GM12865 (cell line): ENCODE data around the gene PLXNC1.

Experiments used
- DNase-seq: peaks from one replicate; pipeline ENCODE4 v3.0.0; 2010; ENCODE audit warnings: low read depth
- H3K4me3 ChIP-seq: 2 replicates; pipeline ENCODE4 v1.5.1; 2011; ENCODE audit warnings: mild to moderate bottlenecking, low read depth, low read length, control low read depth
- TF ChIP-seq, protein P1 (sequence below): IDR thresholded peaks from 2 replicates; pipeline ENCODE4 v1.5.1; 2011; ENCODE audit warnings: low read length, control low read depth, low read depth, inconsistent platforms; ENCODE audit not compliant: insufficient read depth; ENCODE audit errors: missing control alignments

Gene PLXNC1

GRCh38 chr12:94250130-94250529 is 101.8 kb downstream of the PLXNC1 start:
- no peak overlapping the region for H3K4me3 ChIP-seq
- TF ChIP-seq, protein P1, sequence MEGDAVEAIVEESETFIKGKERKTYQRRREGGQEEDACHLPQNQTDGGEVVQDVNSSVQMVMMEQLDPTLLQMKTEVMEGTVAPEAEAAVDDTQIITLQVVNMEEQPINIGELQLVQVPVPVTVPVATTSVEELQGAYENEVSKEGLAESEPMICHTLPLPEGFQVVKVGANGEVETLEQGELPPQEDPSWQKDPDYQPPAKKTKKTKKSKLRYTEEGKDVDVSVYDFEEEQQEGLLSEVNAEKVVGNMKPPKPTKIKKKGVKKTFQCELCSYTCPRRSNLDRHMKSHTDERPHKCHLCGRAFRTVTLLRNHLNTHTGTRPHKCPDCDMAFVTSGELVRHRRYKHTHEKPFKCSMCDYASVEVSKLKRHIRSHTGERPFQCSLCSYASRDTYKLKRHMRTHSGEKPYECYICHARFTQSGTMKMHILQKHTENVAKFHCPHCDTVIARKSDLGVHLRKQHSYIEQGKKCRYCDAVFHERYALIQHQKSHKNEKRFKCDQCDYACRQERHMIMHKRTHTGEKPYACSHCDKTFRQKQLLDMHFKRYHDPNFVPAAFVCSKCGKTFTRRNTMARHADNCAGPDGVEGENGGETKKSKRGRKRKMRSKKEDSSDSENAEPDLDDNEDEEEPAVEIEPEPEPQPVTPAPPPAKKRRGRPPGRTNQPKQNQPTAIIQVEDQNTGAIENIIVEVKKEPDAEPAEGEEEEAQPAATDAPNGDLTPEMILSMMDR = no peak
- no peak for DNase-seq

DNA sequence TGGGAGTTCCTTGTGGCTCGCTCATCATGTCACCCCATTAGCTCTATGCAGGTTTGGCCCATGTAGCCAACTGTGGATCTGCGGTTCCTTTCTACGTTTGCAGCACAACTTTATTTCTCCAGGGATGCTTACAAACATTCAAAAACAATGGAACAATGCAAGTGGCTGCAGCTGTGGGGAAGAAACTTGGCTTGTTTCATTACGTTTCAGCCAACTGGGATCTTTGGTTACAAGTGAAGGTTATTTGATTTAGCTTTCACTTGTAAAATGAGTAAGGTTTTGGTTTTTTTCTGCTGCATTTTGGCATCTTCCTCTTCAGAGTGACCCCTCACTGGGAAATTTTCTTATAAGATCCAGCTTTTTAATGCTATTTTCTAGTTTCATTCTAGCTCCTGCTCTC is 105.9 kb downstream of the PLXNC1 start:
- DNase-seq = no peak
- no peak overlapping the region for H3K4me3 ChIP-seq
- TF ChIP-seq, protein P1 = no peak

DNA sequence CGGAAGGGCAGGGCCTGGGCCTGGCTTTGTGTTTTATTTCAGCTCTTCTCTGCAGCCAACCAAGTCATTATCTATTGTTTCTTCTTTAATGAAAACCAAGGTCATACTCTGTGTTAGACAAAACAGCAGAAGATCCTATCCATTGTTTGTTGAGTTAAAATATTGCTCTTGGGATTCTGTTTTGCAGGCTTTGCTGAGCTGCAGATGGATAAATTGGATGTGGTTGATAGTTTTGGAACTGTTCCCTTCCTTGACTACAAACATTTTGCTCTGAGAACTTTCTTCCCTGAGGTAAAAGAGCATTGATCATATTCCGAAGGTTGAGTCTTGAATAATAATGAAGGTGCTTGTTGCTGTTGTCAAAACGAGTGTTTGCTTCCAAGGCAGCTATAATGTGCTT is 106.6 kb downstream of the PLXNC1 start:
- no peak for DNase-seq
- TF ChIP-seq, protein P1 = no peak
- no peak overlapping the region for H3K4me3 ChIP-seq

DNA sequence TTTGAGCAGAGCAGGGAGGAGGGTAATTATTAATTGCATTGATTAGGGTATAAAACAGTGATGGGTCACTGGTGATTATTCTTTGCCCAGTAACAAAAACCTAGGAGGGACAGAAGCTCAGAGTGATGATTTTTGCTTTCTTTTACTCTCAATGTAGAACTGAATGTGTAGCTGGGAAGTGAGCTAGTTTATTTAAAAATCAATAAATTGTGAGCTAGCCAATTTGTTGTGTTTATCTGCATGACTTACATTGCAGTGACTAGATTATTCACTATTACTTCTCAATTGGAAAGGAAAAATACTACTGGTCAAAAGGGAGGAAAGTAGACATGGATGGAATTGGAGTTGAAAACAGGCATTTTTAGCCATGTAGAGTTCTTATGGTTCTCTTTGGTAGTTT is 107.1 kb downstream of the PLXNC1 start:
- no peak overlapping the region for H3K4me3 ChIP-seq
- TF ChIP-seq, protein P1 = no peak
- no peak for DNase-seq

DNA sequence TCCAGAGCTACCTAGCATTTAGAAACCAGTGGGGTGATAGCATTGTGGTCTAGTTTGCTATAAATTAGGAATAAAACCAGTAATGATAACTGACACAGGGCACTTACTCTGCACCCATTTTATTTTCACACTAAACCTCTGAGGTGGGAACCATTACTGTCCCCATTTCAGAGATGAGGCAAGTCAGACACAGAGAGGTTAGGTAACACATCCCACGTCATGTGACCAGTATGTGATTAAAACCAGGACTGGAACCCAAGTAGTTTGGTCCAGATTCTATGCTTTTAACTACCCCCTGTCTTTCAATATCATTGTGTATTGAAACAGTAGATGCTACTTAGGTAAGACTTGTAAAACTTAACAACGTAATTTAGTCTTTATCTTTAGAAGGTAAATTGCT is 110.2 kb downstream of the PLXNC1 start:
- peak overlapping the region; percentile 40; the same call in 1 of the 2 replicates for H3K4me3 ChIP-seq

DNA sequence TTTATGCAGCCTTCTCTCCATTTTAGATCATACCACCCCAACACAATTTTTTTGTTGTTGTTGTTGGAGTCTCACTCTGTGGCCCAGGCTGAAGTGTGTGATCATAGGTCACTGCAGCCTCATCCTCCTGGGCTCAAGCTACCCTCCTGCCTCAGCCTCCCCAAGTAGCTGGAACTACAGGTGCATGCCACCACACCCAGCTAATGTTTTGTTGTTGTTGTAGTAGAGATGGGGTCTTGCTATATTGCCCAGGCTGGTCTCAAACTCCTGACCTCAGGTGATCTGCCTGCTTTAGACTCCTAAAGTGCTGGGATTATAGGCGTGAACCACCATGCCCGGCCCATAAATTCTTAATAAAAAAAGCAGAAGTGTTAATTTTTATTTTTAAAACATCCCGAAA is 111.6 kb downstream of the PLXNC1 start:
- no peak for DNase-seq
- no peak overlapping the region for H3K4me3 ChIP-seq
- TF ChIP-seq, protein P1 = no peak

More for the DNA sequence above, 110.2 kb downstream of the PLXNC1 start:
- TF ChIP-seq, protein P1 = no peak
- peak; percentile 86 for DNase-seq

GRCh38 chr12:94260717-94261116 is 112.3 kb downstream of the PLXNC1 start:
- H3K4me3 ChIP-seq = no peak overlapping the region
- no peak for DNase-seq
- TF ChIP-seq, protein P1 = no peak
